ENCODE results near the gene PDE6B.
"Not testable (repeated sequence)": the region's sequence is repeated elsewhere in the genome, so short reads cannot be mapped to it uniquely, and the experiment has no call there.

DNA sequence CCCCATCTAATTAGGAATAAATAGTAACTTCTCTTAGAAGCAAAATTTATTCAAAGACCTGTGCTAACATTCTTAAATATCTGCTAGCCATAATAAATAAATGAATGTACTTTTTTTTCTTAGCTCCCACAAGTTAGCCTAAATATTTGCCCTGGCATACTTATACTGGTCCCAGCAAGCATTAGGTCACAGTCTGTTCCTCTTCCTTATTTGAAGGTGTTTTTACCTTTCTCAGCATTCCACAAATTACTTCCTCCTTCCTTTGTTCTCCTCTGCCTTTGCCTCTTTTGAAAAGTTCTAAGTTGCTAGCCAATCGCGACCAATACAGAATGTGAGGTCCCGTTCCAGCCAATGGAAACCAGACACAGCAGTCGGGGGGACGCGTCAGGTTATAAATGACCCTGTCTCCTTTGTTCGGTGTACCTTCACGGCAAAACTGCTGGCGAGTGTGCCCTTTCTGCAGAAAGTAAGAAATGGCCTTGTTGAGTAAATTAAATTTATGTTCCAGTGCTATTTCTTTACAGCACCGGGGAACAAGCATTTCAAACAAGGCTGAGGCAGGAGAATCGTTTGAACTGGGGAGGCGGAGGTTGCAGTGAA lies 69.1 kb downstream of the PDE6B start:
- not testable (repeated sequence) for TF ChIP-seq CTCF (IDR thresholded peaks at IDR 0.05; ENCODE audit: insufficient read depth, low read length, poor library complexity, severe bottlenecking); EZH2phosphoT487 (conservative IDR thresholded peaks at IDR 0.05; ENCODE audit: low read length)
